AG10803 (cell line): ENCODE results near the gene EML5.
A peak's percentile ranks its signal among the peaks of the same experiment; 100 is the strongest.

Experiments
- DNase-seq: peaks from one replicate; pipeline ENCODE4 v3.0.0; 2010; ENCODE audit warnings: low read depth
- H3K4me3 ChIP-seq: 2 replicates; pipeline ENCODE4 v1.5.1; 2011; ENCODE audit warnings: mild to moderate bottlenecking, low read length, control low read depth
- CTCF ChIP-seq: conservative IDR thresholded peaks from 2 replicates; pipeline ENCODE4 v1.5.1; 2011; ENCODE audit warnings: mild to moderate bottlenecking, low read length, control low read depth, inconsistent platforms

Gene EML5

GRCh38 chr14:88628033-88628432, 164.7 kb downstream of the EML5 start:
- no peak for TF ChIP-seq CTCF
- no peak overlapping the region for H3K4me3 ChIP-seq
- DNase-seq, result no peak

GRCh38 chr14:88625671-88626070, 167.1 kb downstream of the EML5 start:
- no peak for DNase-seq
- no peak for TF ChIP-seq CTCF

GRCh38 chr14:88621100-88621499, 171.7 kb downstream of the EML5 start:
- no peak for TF ChIP-seq CTCF

More at GRCh38 chr14:88625671-88626070, 167.1 kb downstream of the EML5 start:
- no peak overlapping the region for H3K4me3 ChIP-seq

GRCh38 chr14:88618476-88618875, 174.3 kb downstream of the EML5 start:
- no peak for TF ChIP-seq CTCF
- no peak for DNase-seq
- H3K4me3 ChIP-seq, result no peak overlapping the region

More at GRCh38 chr14:88621100-88621499, 171.7 kb downstream of the EML5 start:
- DNase-seq, result peak; percentile 18
- H3K4me3 ChIP-seq, result no peak overlapping the region

- no peak for TF ChIP-seq CTCF
- no peak overlapping the region for H3K4me3 ChIP-seq
- no peak for DNase-seq
Measured at GRCh38 chr14:88617479-88617878, 175.3 kb downstream of the EML5 start.

GRCh38 chr14:88616697-88617096, 176.1 kb downstream of the EML5 start:
- no peak overlapping the region for H3K4me3 ChIP-seq
- TF ChIP-seq CTCF, result no peak
- DNase-seq, result no peak

- peak; percentile 70 for DNase-seq
- H3K4me3 ChIP-seq, result no peak overlapping the region
- no peak for TF ChIP-seq CTCF
Measured at GRCh38 chr14:88614218-88614907, 178.4 kb downstream of the EML5 start.
